CD4-positive, CD25-positive, alpha-beta regulatory T cell (primary cell): Measurements from ENCODE around the gene FBXO47. TPM values are rescaled to one million over a fixed set of nuclear protein-coding genes. Genes with fewer than 3 reads are reported as not detected.
"Not testable (repeated sequence)": the region's sequence is repeated elsewhere in the genome, so short reads cannot be mapped to it uniquely, and the experiment has no call there.

Experiments
- ATAC-seq, 2 donors: fragments of 150-1000 bp; cut with Tn5 transposase; one replicate each; pipeline ENCODE4 v1.10.0; 2021; ENCODE audit warnings: low read depth in 2 of 2, moderate number of reproducible peaks in 2 of 2, moderate library complexity in 1 of 2
- DNase-seq, 3 donors: peaks; one replicate each; pipeline versions ENCODE4 v3.0.0 to v3.0.0-alpha.2; 2012 to 2022; ENCODE audit warnings: mixed read lengths in 1 of 3
- H3K27ac ChIP-seq: one replicate; pipeline ENCODE4 v1.7.0; 2013; ENCODE audit warnings: mild to moderate bottlenecking, low read length; ENCODE audit not compliant: insufficient read depth, poor library complexity, severe bottlenecking
- H3K27me3 ChIP-seq: one replicate; pipeline ENCODE4 v1.7.0; 2013; ENCODE audit warnings: low read length; ENCODE audit not compliant: control insufficient read depth, insufficient read depth
- H3K36me3 ChIP-seq: one replicate; pipeline ENCODE4 v1.7.0; 2013; ENCODE audit warnings: mild to moderate bottlenecking, low read length, moderate library complexity; ENCODE audit not compliant: control insufficient read depth, insufficient read depth
- H3K4me1 ChIP-seq: 2 replicates; pipeline ENCODE4 v1.7.0; 2013; ENCODE audit warnings: mild to moderate bottlenecking, low read length; ENCODE audit not compliant: insufficient read depth, control insufficient read depth, poor library complexity, severe bottlenecking
- H3K4me3 ChIP-seq: one replicate; pipeline ENCODE4 v1.7.0; 2013; ENCODE audit warnings: low read depth, mild to moderate bottlenecking, low read length, moderate library complexity
- H3K9me3 ChIP-seq, 2 experiments: 1 replicate in 1 of 2; 2 replicates in 1 of 2; pipeline ENCODE4 v1.7.0; 2013; ENCODE audit warnings: low read length in 2 of 2, mild to moderate bottlenecking in 1 of 2, moderate library complexity in 1 of 2; ENCODE audit not compliant: control insufficient read depth in 2 of 2
- H3K27ac Mint-ChIP-seq, 3 donors: one replicate each; pipeline ENCODE4 v1.8.0; 2020 to 2022; ENCODE audit warnings: mild to moderate bottlenecking in 3 of 3, mixed read lengths in 3 of 3, moderate library complexity in 2 of 3
- H3K27me3 Mint-ChIP-seq: one replicate; pipeline ENCODE4 v1.8.0; 2022; ENCODE audit warnings: mild to moderate bottlenecking, mixed read lengths
- H3K36me3 Mint-ChIP-seq: one replicate; pipeline ENCODE4 v1.8.0; 2020; ENCODE audit warnings: mixed read lengths
- H3K4me1 Mint-ChIP-seq, 4 donors: one replicate each; pipeline ENCODE4 v1.8.0; 2020 to 2022; ENCODE audit warnings: mixed read lengths in 4 of 4, mild to moderate bottlenecking in 1 of 4
- H3K4me3 Mint-ChIP-seq, 4 donors: one replicate each; pipeline ENCODE4 v1.8.0; 2020 to 2022; ENCODE audit warnings: mild to moderate bottlenecking in 4 of 4, mixed read lengths in 4 of 4, moderate library complexity in 3 of 4
- H3K9me3 Mint-ChIP-seq, 7 donors: one replicate each; pipeline ENCODE4 v1.8.0; 2020 to 2022; ENCODE audit warnings: mixed read lengths in 7 of 7, mild to moderate bottlenecking in 3 of 7, moderate library complexity in 2 of 7
- polyA plus RNA-seq, 4 donors: library from polyadenylated mRNA; unstranded; fragments of 300-500 nt; fragmentation: Illumina TruSeq; gene quantifications; one replicate each; pipeline ENCODE4 v1.2.3, GENCODE V29; 2021
- total RNA-seq: library from RNA; stranded (reverse); gene quantifications from one replicate; pipeline ENCODE4 v1.2.3, GENCODE V29; 2022

The FBXO47 gene
- total and polyA plus RNA-seq, 5 donors from 2014 or later: not detected

- not testable (repeated sequence) for DNase-seq, ATAC-seq, H3K27ac ChIP-seq, H3K4me3 Mint-ChIP-seq, H3K27me3 Mint-ChIP-seq, H3K4me3 ChIP-seq, H3K9me3 Mint-ChIP-seq, H3K27me3 ChIP-seq, H3K9me3 ChIP-seq
- Mint-ChIP-seq H3K4me1 (peaks cover 5 to 27% (median 7%) of the 10 kb centered on the region in 4 donors), H3K36me3 (peaks cover 11% of the 10 kb centered on the region), H3K27ac (peak overlapping the region in 1 of 3 donors; percentile 20)
- Histone ChIP-seq H3K4me1 (peaks cover 16% of the 10 kb centered on the region), H3K36me3 (peaks cover 55% of the 10 kb centered on the region)
Observed at GRCh38 chr17:38911731-38912081, 55.5 kb downstream of the FBXO47 start.

DNA sequence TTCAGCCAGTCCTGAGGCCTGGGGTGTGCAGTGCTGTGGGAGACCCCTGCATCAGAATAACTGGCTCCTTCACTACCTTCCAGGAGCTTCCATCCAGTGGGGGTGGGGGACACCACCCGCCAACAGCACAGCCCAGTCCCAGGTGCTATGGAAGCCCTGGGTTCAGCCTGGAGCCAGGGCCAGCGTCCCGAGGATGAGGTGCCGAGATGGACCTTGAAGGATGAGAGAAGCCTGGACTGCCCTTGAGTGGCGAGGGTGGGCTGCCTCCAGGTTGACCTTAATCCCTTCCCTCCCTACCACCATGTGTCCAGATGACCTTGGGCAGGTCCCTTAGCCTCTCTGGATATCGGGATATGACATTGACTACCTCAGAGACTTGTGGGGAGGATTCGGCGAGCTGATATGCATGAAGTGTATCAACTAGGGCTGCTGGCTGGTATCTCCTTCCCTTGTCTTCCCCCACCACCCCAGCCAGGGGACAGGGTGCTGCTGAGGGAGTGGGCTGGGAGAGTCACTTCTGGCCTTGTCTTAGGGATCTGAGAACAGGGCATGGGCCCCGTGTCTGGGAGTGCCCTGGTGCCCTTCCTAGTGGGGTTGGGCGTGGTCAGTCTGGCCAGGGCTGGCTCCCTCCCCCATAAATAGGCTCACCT is 56.0 kb downstream of the FBXO47 start:
- Mint-ChIP-seq H3K27me3 (no peaks in the 10 kb centered on the region), H3K4me3 (no peak overlapping the region), H3K36me3 (peaks cover 9% of the 10 kb centered on the region), H3K27ac (peak overlapping the region in 1 of 3 donors; percentile 20), H3K4me1 (peaks cover 5 to 32% (median 7%) of the 10 kb centered on the region in 4 donors), H3K9me3 (no peaks in the 10 kb centered on the region)
- DNase-seq (no peak), ATAC-seq (no peak)
- peaks cover 53% of the 10 kb centered on the region for H3K36me3 ChIP-seq
- H3K4me1 ChIP-seq: peaks cover 17% of the 10 kb centered on the region
- H3K4me3 ChIP-seq: no peak overlapping the region
- H3K9me3 ChIP-seq: no peaks in the 10 kb centered on the region
- H3K27me3 ChIP-seq: no peaks in the 10 kb centered on the region
- H3K27ac ChIP-seq: no peak overlapping the region

DNA sequence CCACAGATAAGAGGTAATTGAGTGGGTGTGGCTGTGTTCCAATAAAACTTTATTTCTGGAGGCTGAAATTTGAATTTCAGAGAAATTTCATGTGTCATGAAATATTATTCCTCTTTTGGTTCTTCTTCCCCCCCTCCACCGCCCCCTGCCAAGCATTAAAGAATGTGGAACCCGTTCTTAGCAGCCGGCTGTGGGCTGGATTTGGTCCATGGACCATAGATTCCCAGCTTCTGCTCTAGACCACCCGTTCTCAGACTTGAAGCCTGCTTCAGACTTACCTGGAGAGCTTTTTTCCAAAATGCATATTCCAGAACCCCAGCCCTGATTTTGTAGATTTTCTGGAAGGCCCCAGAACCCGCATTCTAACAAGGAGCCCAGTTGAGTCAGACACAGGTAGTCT is 56.9 kb downstream of the FBXO47 start:
- Mint-ChIP-seq H3K27me3 (no peaks in the 10 kb centered on the region), H3K27ac (peak overlapping the region in 1 of 3 donors; percentile 64), H3K4me3 (no peak overlapping the region), H3K4me1 (peaks cover 6 to 35% (median 8%) of the 10 kb centered on the region in 4 donors), H3K36me3 (peaks cover 9% of the 10 kb centered on the region), H3K9me3 (no peaks in the 10 kb centered on the region)
- H3K36me3 ChIP-seq: peaks cover 47% of the 10 kb centered on the region
- H3K27me3 ChIP-seq: no peaks in the 10 kb centered on the region
- H3K9me3 ChIP-seq: no peaks in the 10 kb centered on the region
- no peak overlapping the region for H3K27ac ChIP-seq
- DNase-seq (no peak), ATAC-seq (no peak)
- peaks cover 17% of the 10 kb centered on the region for H3K4me1 ChIP-seq
- H3K4me3 ChIP-seq: no peak overlapping the region

- Histone ChIP-seq H3K4me1 (peaks cover 17% of the 10 kb centered on the region), H3K9me3 (no peaks in the 10 kb centered on the region), H3K4me3 (no peak overlapping the region), H3K27ac (peak overlapping the region; percentile 49), H3K27me3 (no peaks in the 10 kb centered on the region), H3K36me3 (peaks cover 43% of the 10 kb centered on the region)
- H3K27me3 Mint-ChIP-seq: no peaks in the 10 kb centered on the region
- peak overlapping the region in 1 of 3 donors; percentile 52 for H3K27ac Mint-ChIP-seq
- H3K9me3 Mint-ChIP-seq: no peaks in the 10 kb centered on the region
- DNase-seq (no peak), ATAC-seq (no peak)
- no peak overlapping the region for H3K4me3 Mint-ChIP-seq
- H3K36me3 Mint-ChIP-seq: peaks cover 11% of the 10 kb centered on the region
- H3K4me1 Mint-ChIP-seq: peaks cover 7 to 39% (median 10%) of the 10 kb centered on the region in 4 donors
Observed at GRCh38 chr17:38908676-38909181, 58.5 kb downstream of the FBXO47 start.

DNA sequence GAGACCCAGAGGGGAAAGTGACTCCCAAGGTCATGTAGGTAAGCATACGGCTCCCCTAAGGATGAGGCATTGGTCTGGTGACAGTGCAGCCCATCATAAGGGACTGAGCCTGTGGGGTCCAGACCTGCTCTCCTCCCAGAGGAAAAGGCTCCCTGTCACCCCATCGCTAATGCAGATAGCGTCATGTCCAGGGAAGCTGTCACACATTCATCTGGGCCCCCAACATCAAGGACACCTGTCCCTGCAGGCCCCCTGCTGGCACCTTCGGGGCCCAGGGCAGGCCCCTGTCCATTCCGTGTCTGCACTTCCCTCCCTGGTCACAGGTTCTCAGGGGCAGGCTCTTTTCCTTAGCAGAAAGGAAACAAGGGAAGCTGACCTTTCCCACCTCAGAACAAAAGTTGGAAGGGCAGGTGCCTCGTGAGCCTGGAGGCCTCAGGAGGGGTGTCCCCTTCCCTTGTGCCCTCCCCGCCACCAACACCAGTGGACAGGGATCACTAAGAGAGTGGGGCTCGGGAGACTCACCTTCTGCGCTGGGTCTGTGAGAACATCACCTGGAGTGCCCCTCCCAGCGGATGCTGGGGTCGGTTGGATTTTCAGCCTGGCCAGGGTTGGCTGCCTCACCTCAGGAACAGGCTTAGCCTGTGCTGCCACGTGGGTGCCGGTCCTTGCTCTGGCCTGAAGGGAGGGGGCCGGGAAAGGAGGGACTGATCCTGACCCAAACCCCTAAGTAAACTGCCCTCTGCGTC is 59.1 kb downstream of the FBXO47 start:
- Mint-ChIP-seq H3K4me3 (no peak overlapping the region), H3K27ac (peak overlapping the region; percentile 15 to 74 (median 52)), H3K4me1 (peaks cover 12 to 45% (median 15%) of the 10 kb centered on the region in 4 donors), H3K27me3 (no peaks in the 10 kb centered on the region), H3K9me3 (no peaks in the 10 kb centered on the region), H3K36me3 (peaks cover 15% of the 10 kb centered on the region)
- Histone ChIP-seq H3K4me3 (no peak overlapping the region), H3K9me3 (no peaks in the 10 kb centered on the region), H3K36me3 (peaks cover 44% of the 10 kb centered on the region), H3K4me1 (peaks cover 17% of the 10 kb centered on the region), H3K27ac (no peak overlapping the region), H3K27me3 (no peaks in the 10 kb centered on the region)
- DNase-seq (no peak), ATAC-seq (no peak)

DNA sequence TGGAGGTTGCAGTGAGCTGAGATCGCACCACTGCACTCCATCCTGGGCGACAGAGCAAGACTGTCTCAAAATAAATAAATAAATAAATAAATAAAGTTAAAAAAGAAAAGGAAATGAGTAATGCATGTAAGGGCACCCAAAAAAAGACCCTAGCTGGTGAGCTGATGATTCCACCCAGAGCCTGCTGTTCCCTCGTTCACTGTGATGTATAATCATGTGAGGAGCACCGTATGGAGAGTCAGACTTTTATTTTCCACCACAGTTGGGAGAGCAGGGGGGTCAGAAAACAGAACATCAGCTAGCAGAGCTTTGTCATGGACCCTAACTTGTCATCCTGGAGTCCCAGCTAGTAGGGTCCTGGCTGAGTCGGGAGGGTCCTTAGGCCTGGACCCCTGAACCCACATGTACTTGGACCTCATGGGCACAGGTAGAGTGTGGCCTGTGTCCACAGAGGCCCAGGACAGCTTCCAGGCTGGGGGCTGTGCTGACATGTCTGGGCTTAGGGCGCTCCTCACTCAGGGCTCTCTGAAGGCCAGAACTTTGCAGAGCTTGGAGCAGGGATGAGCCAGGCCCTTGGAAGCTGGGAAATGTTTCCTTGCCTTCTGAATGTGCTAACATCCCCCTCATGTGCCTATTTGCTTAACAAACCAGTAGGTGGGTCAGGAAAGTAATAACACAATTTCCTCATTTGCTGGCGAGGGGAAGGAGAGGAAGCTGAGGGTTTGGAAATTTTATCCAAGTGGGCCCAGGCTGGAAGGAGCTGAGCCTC is 60.6 kb downstream of the FBXO47 start:
- Mint-ChIP-seq H3K9me3 (no peaks in the 10 kb centered on the region), H3K27me3 (no peaks in the 10 kb centered on the region), H3K4me1 (peaks cover 15 to 55% (median 17%) of the 10 kb centered on the region in 4 donors), H3K27ac (peak overlapping the region; percentile 14 to 74 (median 31)), H3K36me3 (peaks cover 19% of the 10 kb centered on the region), H3K4me3 (no peak overlapping the region)
- H3K4me3 ChIP-seq: no peak overlapping the region
- no peaks in the 10 kb centered on the region for H3K9me3 ChIP-seq
- DNase-seq: no peak
- no peaks in the 10 kb centered on the region for H3K27me3 ChIP-seq
- H3K4me1 ChIP-seq: peaks cover 20% of the 10 kb centered on the region
- peaks cover 45% of the 10 kb centered on the region for H3K36me3 ChIP-seq
- ATAC-seq: no peak
- no peak overlapping the region for H3K27ac ChIP-seq

DNA sequence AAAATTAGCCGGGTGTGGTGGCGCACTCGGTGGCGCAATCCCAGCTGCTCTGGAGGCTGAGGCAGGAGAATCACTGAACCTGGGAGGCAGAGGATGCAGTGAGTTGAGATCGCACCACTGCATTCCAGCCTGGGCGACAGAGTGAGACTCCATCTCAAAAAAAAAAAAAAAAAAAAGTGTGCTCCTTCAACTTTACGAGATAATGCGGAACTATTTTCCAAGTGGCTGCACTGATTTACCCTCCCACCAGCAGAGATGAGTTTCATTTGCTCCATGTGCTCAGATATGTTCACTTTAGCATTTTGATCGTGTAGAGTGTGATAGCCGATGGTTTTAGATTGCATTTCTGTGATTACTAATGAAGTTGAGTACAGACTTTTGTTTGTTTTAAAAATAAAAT is 61.8 kb downstream of the FBXO47 start:
- Histone ChIP-seq H3K4me3 (no peak overlapping the region), H3K27ac (peak overlapping the region; percentile 1), H3K9me3 (no peaks in the 10 kb centered on the region), H3K27me3 (no peaks in the 10 kb centered on the region), H3K4me1 (peaks cover 32% of the 10 kb centered on the region), H3K36me3 (peaks cover 47% of the 10 kb centered on the region)
- ATAC-seq: no peak
- H3K4me1 Mint-ChIP-seq: peaks cover 15 to 67% (median 22%) of the 10 kb centered on the region in 4 donors
- H3K27me3 Mint-ChIP-seq: no peaks in the 10 kb centered on the region
- no peaks in the 10 kb centered on the region for H3K9me3 Mint-ChIP-seq
- peak overlapping the region in 2 of 3 donors; percentile 43 to 74 for H3K27ac Mint-ChIP-seq
- no peak for DNase-seq
- peaks cover 19% of the 10 kb centered on the region for H3K36me3 Mint-ChIP-seq
- no peak overlapping the region for H3K4me3 Mint-ChIP-seq
